NCI-H1417 treated with DMSO at 0.1 percent for 48 hours (cell line): ENCODE measurements around the gene NCBP1.
"Not testable (repeated sequence)": the region's sequence is repeated elsewhere in the genome, so short reads cannot be mapped to it uniquely, and the experiment has no call there.

ENCODE experiments used
- DNase-seq: peaks from one replicate; lab custom pipeline; 2025; lab: John Stamatoyannopoulos, UW

The NCBP1 gene

GRCh38 chr9:97672403-97672802, 38.8 kb downstream of the NCBP1 start:
- no peak for DNase-seq

- DNase-seq: no peak
Measured at GRCh38 chr9:97673922-97674321, 40.3 kb downstream of the NCBP1 start.

- no peak for DNase-seq
Measured at GRCh38 chr9:97675655-97676054, 42.0 kb downstream of the NCBP1 start.

GRCh38 chr9:97682242-97682641, 48.6 kb downstream of the NCBP1 start:
- no peak for DNase-seq

GRCh38 chr9:97688654-97689053, 55.0 kb downstream of the NCBP1 start:
- no peak for DNase-seq

GRCh38 chr9:97689401-97690180, 56.0 kb downstream of the NCBP1 start:
- no peak for DNase-seq

GRCh38 chr9:97694769-97695168, 61.1 kb downstream of the NCBP1 start:
- no peak for DNase-seq

- no peak for DNase-seq
Measured at GRCh38 chr9:97695390-97695789, 61.8 kb downstream of the NCBP1 start.

- DNase-seq: no peak
Measured at GRCh38 chr9:97695995-97696802, 62.6 kb downstream of the NCBP1 start.

GRCh38 chr9:97696803-97697601, 63.4 kb downstream of the NCBP1 start, which contains the start of gene XPA:
Gene XPA, minus strand, starts transcription at chr9:97697340. Its CDS starts 48 bp downstream, at chr9:97697292.
- peak; percentile 76 for DNase-seq

GRCh38 chr9:97697837-97698236, 64.2 kb downstream of the NCBP1 start:
- DNase-seq: no peak

- DNase-seq: no peak
Measured at GRCh38 chr9:97698865-97699264, 65.2 kb downstream of the NCBP1 start.

GRCh38 chr9:97699281-97699680, 65.7 kb downstream of the NCBP1 start:
- DNase-seq: not testable (repeated sequence)

- DNase-seq: not testable (repeated sequence)
Measured at GRCh38 chr9:97699824-97700223, 66.2 kb downstream of the NCBP1 start.

- DNase-seq: peak; percentile 35
Measured at GRCh38 chr9:97703437-97704344, 70.1 kb downstream of the NCBP1 start.

GRCh38 chr9:97704345-97704677, 70.7 kb downstream of the NCBP1 start:
- no peak for DNase-seq

- DNase-seq: no peak
Measured at GRCh38 chr9:97704851-97705250, 71.2 kb downstream of the NCBP1 start.

- no peak for DNase-seq
Measured at GRCh38 chr9:97705354-97705950, 71.8 kb downstream of the NCBP1 start.

GRCh38 chr9:97706246-97706645, 72.6 kb downstream of the NCBP1 start:
- no peak for DNase-seq

- peak; percentile 55 for DNase-seq
Measured at GRCh38 chr9:97710356-97711222, 77.0 kb downstream of the NCBP1 start.
